Fibroblast of skin of right quadriceps (primary cell): ENCODE results near the gene TCAIM.

Source experiments
- DNase-seq: peaks from one replicate; pipeline ENCODE4 v3.0.0-alpha.2; 2013

TCAIM gene

DNA sequence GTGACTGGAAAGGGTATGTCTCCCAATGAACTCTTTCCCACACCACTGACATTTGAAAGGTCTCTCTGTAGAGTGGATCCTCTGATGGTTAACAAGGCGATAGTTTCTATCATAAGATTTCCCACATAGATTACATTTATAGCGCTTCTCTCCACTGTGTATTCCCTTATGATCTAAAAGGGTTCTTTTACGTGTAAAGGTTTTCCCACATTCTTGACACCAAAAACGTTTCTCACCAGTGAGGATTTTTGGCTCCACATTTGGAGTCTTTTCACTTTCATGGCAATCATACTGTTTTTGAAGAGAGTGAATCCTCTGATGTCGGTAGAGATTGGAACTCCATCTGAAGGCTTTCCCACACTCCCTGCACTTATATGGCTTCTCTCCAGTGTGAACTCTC is 108.4 kb downstream of the TCAIM start:
- DNase-seq = no peak

DNA sequence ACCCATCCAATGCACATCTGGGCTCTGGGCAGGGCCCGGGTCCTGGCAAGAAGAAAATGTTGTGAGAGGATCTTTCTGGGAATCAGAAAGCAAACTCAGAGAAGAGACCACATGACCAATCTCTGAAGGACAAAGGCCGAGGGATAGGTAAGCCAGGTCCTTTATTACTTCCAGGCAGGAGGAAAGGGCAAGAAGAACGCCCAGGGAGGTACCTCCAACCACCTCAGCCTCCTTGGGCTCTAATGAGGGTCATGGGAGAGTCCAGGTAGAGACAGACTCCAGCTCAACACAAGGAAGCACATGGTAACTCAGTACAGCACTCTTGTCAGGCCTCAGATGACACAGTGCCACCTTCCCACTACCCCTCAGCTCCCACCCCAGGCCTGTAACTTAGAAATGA is 112.9 kb downstream of the TCAIM start:
- DNase-seq = no peak

DNA sequence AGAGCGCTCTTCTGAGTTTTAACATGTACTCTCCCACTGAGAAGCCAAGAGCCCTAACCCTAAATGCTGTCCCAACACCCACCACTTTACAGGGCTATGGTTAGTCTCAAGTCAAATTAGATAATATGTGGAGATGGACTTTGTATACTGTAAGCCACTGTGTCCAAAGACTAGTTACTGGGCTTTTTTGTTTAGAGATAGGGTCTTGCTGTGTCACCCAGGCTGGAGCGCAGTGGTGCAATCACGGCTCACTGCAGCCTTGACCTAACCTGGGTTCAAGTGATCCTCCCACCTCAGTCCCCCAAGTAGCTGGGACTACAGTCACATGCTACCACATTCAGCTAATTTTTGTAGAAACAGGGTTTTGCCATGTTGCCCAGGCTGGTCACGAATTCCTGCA is 115.7 kb downstream of the TCAIM start:
- no peak for DNase-seq

DNA sequence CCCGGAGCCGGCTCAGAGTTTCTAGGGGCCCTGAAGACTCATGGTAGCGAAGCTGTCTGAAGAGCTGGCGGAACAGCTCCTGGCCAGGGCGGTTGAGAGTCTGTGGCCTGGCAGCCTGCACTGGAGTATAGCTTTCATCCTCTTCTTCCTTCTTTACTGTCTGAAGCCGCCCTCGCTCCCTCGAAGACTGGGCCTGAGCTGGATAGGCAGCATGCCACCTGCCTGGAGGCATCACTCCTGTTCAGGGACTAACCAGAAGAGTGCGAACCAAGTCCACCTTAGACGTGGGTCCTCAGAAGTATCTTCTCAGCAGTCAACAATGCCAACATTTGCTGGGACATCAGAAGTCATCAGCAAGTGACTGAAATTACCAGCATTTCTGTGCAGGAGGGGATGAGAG is 116.8 kb downstream of the TCAIM start:
- no peak for DNase-seq
